Measurements from ENCODE around the gene ZFYVE9.

DNA sequence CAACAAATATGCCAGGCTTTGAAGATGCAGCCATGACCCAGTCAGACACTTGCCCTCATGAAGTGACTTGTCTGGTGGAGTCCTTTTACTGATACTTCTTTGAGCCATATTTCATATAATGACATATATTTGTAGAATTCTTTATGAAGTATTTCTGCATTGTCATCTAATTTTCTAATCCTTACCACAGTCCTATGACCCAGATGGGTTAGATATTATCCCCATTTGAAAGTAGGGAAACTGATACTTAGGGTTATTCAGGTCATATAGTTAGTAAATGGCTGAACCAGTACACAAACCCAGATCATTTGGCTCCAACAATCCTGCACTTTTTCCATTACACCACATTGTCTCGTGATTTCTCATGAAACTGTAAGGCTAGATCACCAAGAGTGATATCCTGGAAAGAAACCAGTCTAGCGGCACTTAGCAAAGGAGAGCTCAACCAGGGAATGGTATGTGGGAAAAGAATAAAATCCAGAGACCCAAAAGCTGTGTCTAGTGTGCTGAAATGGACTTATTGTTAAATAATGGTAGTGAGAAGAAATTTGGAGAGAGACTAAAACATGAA, 49.6 kb downstream of the ZFYVE9 start:
- TF ChIP-seq CTCF (IDR thresholded peaks at IDR 0.05; ENCODE audit: control extremely low read depth in 1 of 3, insufficient read depth in 1 of 3, low read depth in 1 of 3, low read length in 3 of 3) (no peak), HDAC2 (IDR thresholded peaks at IDR 0.05; ENCODE audit: borderline replicate concordance in 1 of 2, low read depth in 2 of 2, low read length in 2 of 2) (no peak)

Measured in H1 (cell line).